Mesodermal cell (in vitro differentiated cells): ENCODE results near the gene NOL7.

Source experiments
- H3K27ac ChIP-seq: 2 replicates; pipeline ENCODE4 v1.7.0; 2013; ENCODE audit warnings: mild to moderate bottlenecking, low read depth, low read length, moderate library complexity; ENCODE audit not compliant: severe bottlenecking
- H3K36me3 ChIP-seq: 2 replicates; pipeline ENCODE4 v1.7.1; 2013; ENCODE audit warnings: mild to moderate bottlenecking, low read length, moderate library complexity; ENCODE audit not compliant: control insufficient read depth, insufficient read depth
- H3K4me1 ChIP-seq: one replicate; pipeline ENCODE4 v1.7.1; 2013; ENCODE audit warnings: mild to moderate bottlenecking, low read length; ENCODE audit not compliant: insufficient read depth, control insufficient read depth, poor library complexity, severe bottlenecking
- H3K4me3 ChIP-seq: 2 replicates; pipeline ENCODE4 v1.7.0; 2013; ENCODE audit warnings: low read length, control low read depth, mild to moderate bottlenecking; ENCODE audit not compliant: insufficient read depth, poor library complexity, severe bottlenecking; ENCODE audit errors: extremely low read depth
- H3K9me3 ChIP-seq: 2 replicates; pipeline ENCODE4 v1.7.1; 2013; ENCODE audit warnings: mild to moderate bottlenecking, low read length, moderate library complexity; ENCODE audit not compliant: control insufficient read depth
- WGBS, 2 experiments: methylation state at CpG; one replicate each; pipeline ENCODE4 v1.1.5; 2013; ENCODE audit warnings: missing lambda C conversion rate in 2 of 2; ENCODE audit not compliant: insufficient coverage in 2 of 2; 5-methylcytosine and 5-hydroxymethylcytosine counted together

NOL7 gene

GRCh38 chr6:13576017-13576416 is 39.1 kb upstream of the NOL7 start:
- peaks cover 6% of the 10 kb centered on the region for H3K36me3 ChIP-seq
- peaks cover 8% of the 10 kb centered on the region for H3K4me1 ChIP-seq
- H3K27ac ChIP-seq = no peak overlapping the region
- no peak overlapping the region for H3K4me3 ChIP-seq
- H3K9me3 ChIP-seq = peaks cover 11% of the 10 kb centered on the region
- 100% methylated on average over 1 of the region's 3 CpGs; no CpG with 5 or more reads in 1 of the 2 experiments for WGBS, 2 experiments

- peaks cover 8% of the 10 kb centered on the region for H3K4me1 ChIP-seq
- no peak overlapping the region for H3K27ac ChIP-seq
- peaks cover 11% of the 10 kb centered on the region for H3K9me3 ChIP-seq
- WGBS, 2 experiments = 100% methylated on average over 2 of the region's 3 CpGs; no CpG with 5 or more reads in 1 of the 2 experiments
- H3K36me3 ChIP-seq = peaks cover 15% of the 10 kb centered on the region
- no peak overlapping the region for H3K4me3 ChIP-seq
These were observed 37.2 kb upstream of the NOL7 start for GRCh38 chr6:13577926-13578325.

- Histone ChIP-seq H3K36me3 (peaks cover 19% of the 10 kb centered on the region), H3K9me3 (peaks cover 11% of the 10 kb centered on the region), H3K4me3 (no peak overlapping the region), H3K27ac (no peak overlapping the region), H3K4me1 (no peaks in the 10 kb centered on the region)
- no CpG with 5 or more reads among the region's 1 CpG for WGBS, 2 experiments
These were observed 35.2 kb upstream of the NOL7 start for GRCh38 chr6:13579911-13580310.

GRCh38 chr6:13581700-13582229 is 33.4 kb upstream of the NOL7 start:
- Histone ChIP-seq H3K4me1 (peaks cover 3% of the 10 kb centered on the region), H3K4me3 (no peak overlapping the region), H3K9me3 (peaks cover 9% of the 10 kb centered on the region), H3K36me3 (peaks cover 19% of the 10 kb centered on the region), H3K27ac (no peak overlapping the region)
- 88 to 97% methylated on average over 8 of the region's 9 CpGs for WGBS, 2 experiments

- H3K4me1 ChIP-seq = peaks cover 11% of the 10 kb centered on the region
- H3K27ac ChIP-seq = no peak overlapping the region
- H3K4me3 ChIP-seq = no peak overlapping the region
- no peaks in the 10 kb centered on the region for H3K9me3 ChIP-seq
- 87 to 94% methylated on average over 5 to 7 of the region's 7 CpGs for WGBS, 2 experiments
- H3K36me3 ChIP-seq = peaks cover 33% of the 10 kb centered on the region
These were observed 28.3 kb upstream of the NOL7 start for GRCh38 chr6:13586603-13587542.

GRCh38 chr6:13589801-13590200 is 25.3 kb upstream of the NOL7 start:
- H3K36me3 ChIP-seq = peaks cover 32% of the 10 kb centered on the region
- no peaks in the 10 kb centered on the region for H3K9me3 ChIP-seq
- 88 to 97% methylated on average over 7 to 8 of the region's 9 CpGs for WGBS, 2 experiments
- H3K27ac ChIP-seq = no peak overlapping the region
- H3K4me1 ChIP-seq = peaks cover 17% of the 10 kb centered on the region
- no peak overlapping the region for H3K4me3 ChIP-seq

- Histone ChIP-seq H3K27ac (no peak overlapping the region), H3K9me3 (no peaks in the 10 kb centered on the region), H3K36me3 (peaks cover 40% of the 10 kb centered on the region), H3K4me3 (no peak overlapping the region), H3K4me1 (peaks cover 17% of the 10 kb centered on the region)
- 81 to 83% methylated on average over 1 of the region's 1 CpG for WGBS, 2 experiments
These were observed 24.5 kb upstream of the NOL7 start for GRCh38 chr6:13590574-13591153.

- H3K4me1 ChIP-seq = peaks cover 17% of the 10 kb centered on the region
- H3K27ac ChIP-seq = no peak overlapping the region
- H3K9me3 ChIP-seq = no peaks in the 10 kb centered on the region
- H3K4me3 ChIP-seq = no peak overlapping the region
- H3K36me3 ChIP-seq = peaks cover 44% of the 10 kb centered on the region
- 98% methylated on average over 14 to 16 of the region's 21 CpGs for WGBS, 2 experiments
These were observed 23.8 kb upstream of the NOL7 start for GRCh38 chr6:13591205-13591921.

- H3K4me1 ChIP-seq = peaks cover 7% of the 10 kb centered on the region
- no peaks in the 10 kb centered on the region for H3K9me3 ChIP-seq
- H3K36me3 ChIP-seq = peaks cover 33% of the 10 kb centered on the region
- H3K4me3 ChIP-seq = no peak overlapping the region
- 87 to 96% methylated on average over 6 of the region's 6 CpGs for WGBS, 2 experiments
- H3K27ac ChIP-seq = no peak overlapping the region
These were observed 22.0 kb upstream of the NOL7 start for GRCh38 chr6:13593103-13593502.

- 84 to 94% methylated on average over 4 to 5 of the region's 6 CpGs for WGBS, 2 experiments
- H3K36me3 ChIP-seq = peaks cover 32% of the 10 kb centered on the region
These were observed 21.4 kb upstream of the NOL7 start for GRCh38 chr6:13593720-13594119.

More at GRCh38 chr6:13593720-13594119, 21.4 kb upstream of the NOL7 start:
- Histone ChIP-seq H3K9me3 (no peaks in the 10 kb centered on the region), H3K4me3 (no peak overlapping the region), H3K27ac (no peak overlapping the region), H3K4me1 (peaks cover 7% of the 10 kb centered on the region)
